ENCODE results near the gene ZFAND6.

Gene ZFAND6

GRCh38 chr15:80174017-80174746 lies 114.7 kb downstream of the ZFAND6 start:
- Histone ChIP-seq H3K9me2 (replicated peaks; ENCODE audit: low read depth, low read length) (no peaks in the 10 kb centered on the region), H3K27me3 (ENCODE audit: insufficient read depth, low read length, poor library complexity, severe bottlenecking) (no peaks in the 10 kb centered on the region), H3K9ac (ENCODE audit: low read depth, low read length, poor library complexity, severe bottlenecking) (no peak overlapping the region), H3K4me2 (ENCODE audit: low read depth, low read length, poor library complexity, severe bottlenecking) (no peak overlapping the region), H3K4me3 (ENCODE audit: low read length, poor library complexity, severe bottlenecking) (no peak overlapping the region), H3K36me3 (ENCODE audit: insufficient read depth, low read length) (no peaks in the 10 kb centered on the region; the same call in 1 of the 2 replicates), H4K20me1 (ENCODE audit: insufficient read depth, low read length, poor library complexity, severe bottlenecking) (no peaks in the 10 kb centered on the region), H3K9me3 (ENCODE audit: insufficient read depth, low read depth, low read length) (no peaks in the 10 kb centered on the region), H2AFZ (ENCODE audit: low read length) (no peak overlapping the region), H3K4me1 (ENCODE audit: insufficient read depth, low read length, poor library complexity, severe bottlenecking) (no peaks in the 10 kb centered on the region), H3K79me2 (ENCODE audit: insufficient read depth, low read length) (no peaks in the 10 kb centered on the region), H3F3A (ENCODE audit: low read depth) (no peaks in the 10 kb centered on the region)
- TF ChIP-seq CTCF (conservative IDR thresholded peaks at IDR 0.05; ENCODE audit: low read length) = no peak
- TF ChIP-seq EZH2phosphoT487 (IDR thresholded peaks at IDR 0.05; ENCODE audit: borderline replicate concordance) = no peak

DNA sequence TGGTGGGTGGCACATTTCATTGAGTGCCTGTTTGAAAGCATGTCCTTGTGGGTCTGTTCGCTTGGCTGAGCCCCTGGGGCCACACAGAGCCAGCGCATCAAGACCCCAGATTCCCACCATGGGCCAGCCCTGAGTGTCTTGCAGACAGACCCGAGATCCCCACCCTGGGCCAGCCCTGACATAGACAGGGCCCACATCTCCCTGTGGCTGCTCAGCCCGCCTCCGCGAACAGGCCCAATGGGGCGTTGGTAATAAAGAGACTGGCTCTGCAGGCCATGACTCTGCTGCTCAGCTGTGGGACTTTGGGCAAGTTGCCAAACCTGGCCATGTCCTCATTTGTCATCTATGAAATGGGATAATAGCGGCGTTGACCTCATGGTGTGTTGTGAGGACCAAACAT lies 116.0 kb downstream of the ZFAND6 start:
- Histone ChIP-seq H3K4me1 (ENCODE audit: insufficient read depth, low read length, poor library complexity, severe bottlenecking) (no peaks in the 10 kb centered on the region), H3K9me3 (ENCODE audit: insufficient read depth, low read depth, low read length) (no peaks in the 10 kb centered on the region), H3K4me2 (ENCODE audit: low read depth, low read length, poor library complexity, severe bottlenecking) (no peak overlapping the region), H3K27me3 (ENCODE audit: insufficient read depth, low read length, poor library complexity, severe bottlenecking) (no peaks in the 10 kb centered on the region), H3K79me2 (ENCODE audit: insufficient read depth, low read length) (no peaks in the 10 kb centered on the region), H3K4me3 (ENCODE audit: low read length, poor library complexity, severe bottlenecking) (no peak overlapping the region), H3K9me2 (replicated peaks; ENCODE audit: low read depth, low read length) (no peaks in the 10 kb centered on the region), H3K36me3 (ENCODE audit: insufficient read depth, low read length) (no peaks in the 10 kb centered on the region; the same call in 1 of the 2 replicates), H3K9ac (ENCODE audit: low read depth, low read length, poor library complexity, severe bottlenecking) (no peak overlapping the region), H3F3A (ENCODE audit: low read depth) (no peaks in the 10 kb centered on the region), H4K20me1 (ENCODE audit: insufficient read depth, low read length, poor library complexity, severe bottlenecking) (no peaks in the 10 kb centered on the region), H2AFZ (ENCODE audit: low read length) (no peak overlapping the region)
- TF ChIP-seq CTCF (conservative IDR thresholded peaks at IDR 0.05; ENCODE audit: low read length) (no peak), EZH2phosphoT487 (IDR thresholded peaks at IDR 0.05; ENCODE audit: borderline replicate concordance) (no peak)

DNA sequence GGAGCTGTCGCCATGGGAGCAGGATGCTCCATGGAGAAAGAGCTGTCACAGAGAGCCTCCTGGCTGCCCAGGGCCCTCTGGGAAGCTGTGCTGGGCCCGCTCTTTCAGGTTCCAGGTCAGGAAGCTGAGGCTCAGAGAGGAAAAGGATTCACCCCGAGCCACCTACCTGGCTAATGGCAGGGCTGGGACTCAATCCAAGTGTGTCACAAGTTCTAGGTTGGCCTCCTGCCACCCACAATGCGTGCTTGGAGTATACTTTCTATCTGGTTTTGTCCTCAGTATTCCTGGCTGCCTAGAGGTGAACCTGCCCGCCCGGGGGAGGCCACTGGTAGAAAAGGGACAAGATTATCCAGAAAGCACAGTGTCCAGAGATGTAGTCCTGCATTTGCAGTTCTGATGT lies 117.0 kb downstream of the ZFAND6 start:
- TF ChIP-seq CTCF (conservative IDR thresholded peaks at IDR 0.05; ENCODE audit: low read length) (no peak), EZH2phosphoT487 (IDR thresholded peaks at IDR 0.05; ENCODE audit: borderline replicate concordance) (no peak)
- no peaks in the 10 kb centered on the region for H3K9me3 ChIP-seq (ENCODE audit: insufficient read depth, low read depth, low read length)
- no peak overlapping the region for H3K9ac ChIP-seq (ENCODE audit: low read depth, low read length, poor library complexity, severe bottlenecking)
- H3K36me3 ChIP-seq (ENCODE audit: insufficient read depth, low read length) = peaks cover 4% of the 10 kb centered on the region; the same call in 1 of the 2 replicates
- no peaks in the 10 kb centered on the region for H3K9me2 ChIP-seq (replicated peaks; ENCODE audit: low read depth, low read length)
- no peaks in the 10 kb centered on the region for H3K27me3 ChIP-seq (ENCODE audit: insufficient read depth, low read length, poor library complexity, severe bottlenecking)
- no peaks in the 10 kb centered on the region for H3K79me2 ChIP-seq (ENCODE audit: insufficient read depth, low read length)
- H3K4me2 ChIP-seq (ENCODE audit: low read depth, low read length, poor library complexity, severe bottlenecking) = no peak overlapping the region
- H3K4me3 ChIP-seq (ENCODE audit: low read length, poor library complexity, severe bottlenecking) = no peak overlapping the region
- no peaks in the 10 kb centered on the region for H3F3A ChIP-seq (ENCODE audit: low read depth)
- no peaks in the 10 kb centered on the region for H4K20me1 ChIP-seq (ENCODE audit: insufficient read depth, low read length, poor library complexity, severe bottlenecking)
- no peaks in the 10 kb centered on the region for H3K4me1 ChIP-seq (ENCODE audit: insufficient read depth, low read length, poor library complexity, severe bottlenecking)
- no peak overlapping the region for H2AFZ ChIP-seq (ENCODE audit: low read length)
